Erythroblast (primary cell): ENCODE data around the gene S100A12.

Experiments used
- GATA1 ChIP-seq: IDR thresholded peaks from 2 replicates; pipeline ENCODE4 v1.6.1; 2011; ENCODE audit warnings: low read depth, mild to moderate bottlenecking, control low read depth, low read length, moderate library complexity
- POLR2A ChIP-seq: IDR thresholded peaks from 2 replicates; pipeline ENCODE4 v1.6.1; 2011; ENCODE audit warnings: mild to moderate bottlenecking, low read length

GRCh38 chr1:153368495-153368894, 6.9 kb downstream of the S100A12 start:
- no peak for TF ChIP-seq POLR2A
- TF ChIP-seq GATA1: no peak
